Measurements from ENCODE around the gene RAD51B. TPM values are rescaled to one million over a fixed set of nuclear protein-coding genes. Genes with fewer than 3 reads are reported as not detected.

The RAD51B gene
- total RNA-seq, 1 experiment from 2014 or later: 10.8 TPM

DNA sequence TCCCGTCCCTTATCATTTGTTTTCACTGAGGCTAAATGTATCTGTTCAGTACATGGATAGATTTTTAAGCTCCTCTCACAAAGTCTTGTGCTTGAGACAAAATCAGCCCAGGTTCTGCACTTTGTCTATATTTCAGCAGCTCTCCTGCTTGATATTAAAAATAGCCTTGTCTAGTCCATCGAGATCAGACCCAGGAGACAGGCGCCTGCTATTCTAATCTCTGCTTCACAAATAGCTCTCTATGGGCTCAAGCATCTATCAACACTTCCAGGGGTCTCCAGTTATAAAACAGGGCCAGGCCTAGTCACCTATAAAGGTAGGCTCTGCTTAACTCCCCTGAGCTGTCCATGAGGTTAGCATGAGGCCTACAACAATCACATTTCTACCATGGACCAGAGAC lies 910.8 kb downstream of the RAD51B start:
- DNase-seq (no peak), ATAC-seq (no peak)
- BruUV-seq (replicated peaks): no TSS peak
- ChIA-PET CTCF (no interaction called here), POLR2A (ENCODE audit: unreplicated experiment) (no interaction called here)
- Histone ChIP-seq H4K20me1 (ENCODE audit: low read length) (no peaks in the 10 kb centered on the region), H3K27ac (ENCODE audit: low read length) (no peak overlapping the region), H3F3A (ENCODE audit: low read length, unreplicated experiment) (no peaks in the 10 kb centered on the region), H3K9me2 (replicated peaks; ENCODE audit: low read length) (no peaks in the 10 kb centered on the region), H3K4me2 (ENCODE audit: low read length) (no peak overlapping the region), H3K36me3 (ENCODE audit: low read depth, low read length) (no peaks in the 10 kb centered on the region), H2AFZ (ENCODE audit: low read length) (no peak overlapping the region), H3K4me3 (ENCODE audit: low read length) (no peak overlapping the region), H3K9ac (ENCODE audit: low read length) (no peak overlapping the region), H3K4me1 (ENCODE audit: insufficient read depth, low read length) (no peaks in the 10 kb centered on the region), H3K9me3 (ENCODE audit: low read length) (no peaks in the 10 kb centered on the region), H3K79me2 (ENCODE audit: low read length) (no peaks in the 10 kb centered on the region), H3K27me3 (ENCODE audit: low read length) (no peaks in the 10 kb centered on the region)
- intact Hi-C loops (cut with micrococcal nuclease): no loop called here
- TF ChIP-seq EZH2phosphoT487 (IDR thresholded peaks at IDR 0.05; ENCODE audit: borderline replicate concordance, low read length) (no peak), EZH2 (IDR thresholded peaks at IDR 0.05; ENCODE audit: low read length, unreplicated experiment) (no peak)
- TF ChIP-seq, protein P1, sequence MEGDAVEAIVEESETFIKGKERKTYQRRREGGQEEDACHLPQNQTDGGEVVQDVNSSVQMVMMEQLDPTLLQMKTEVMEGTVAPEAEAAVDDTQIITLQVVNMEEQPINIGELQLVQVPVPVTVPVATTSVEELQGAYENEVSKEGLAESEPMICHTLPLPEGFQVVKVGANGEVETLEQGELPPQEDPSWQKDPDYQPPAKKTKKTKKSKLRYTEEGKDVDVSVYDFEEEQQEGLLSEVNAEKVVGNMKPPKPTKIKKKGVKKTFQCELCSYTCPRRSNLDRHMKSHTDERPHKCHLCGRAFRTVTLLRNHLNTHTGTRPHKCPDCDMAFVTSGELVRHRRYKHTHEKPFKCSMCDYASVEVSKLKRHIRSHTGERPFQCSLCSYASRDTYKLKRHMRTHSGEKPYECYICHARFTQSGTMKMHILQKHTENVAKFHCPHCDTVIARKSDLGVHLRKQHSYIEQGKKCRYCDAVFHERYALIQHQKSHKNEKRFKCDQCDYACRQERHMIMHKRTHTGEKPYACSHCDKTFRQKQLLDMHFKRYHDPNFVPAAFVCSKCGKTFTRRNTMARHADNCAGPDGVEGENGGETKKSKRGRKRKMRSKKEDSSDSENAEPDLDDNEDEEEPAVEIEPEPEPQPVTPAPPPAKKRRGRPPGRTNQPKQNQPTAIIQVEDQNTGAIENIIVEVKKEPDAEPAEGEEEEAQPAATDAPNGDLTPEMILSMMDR (conservative IDR thresholded peaks at IDR 0.05; ENCODE audit: low read depth, low read length): no peak

DNA sequence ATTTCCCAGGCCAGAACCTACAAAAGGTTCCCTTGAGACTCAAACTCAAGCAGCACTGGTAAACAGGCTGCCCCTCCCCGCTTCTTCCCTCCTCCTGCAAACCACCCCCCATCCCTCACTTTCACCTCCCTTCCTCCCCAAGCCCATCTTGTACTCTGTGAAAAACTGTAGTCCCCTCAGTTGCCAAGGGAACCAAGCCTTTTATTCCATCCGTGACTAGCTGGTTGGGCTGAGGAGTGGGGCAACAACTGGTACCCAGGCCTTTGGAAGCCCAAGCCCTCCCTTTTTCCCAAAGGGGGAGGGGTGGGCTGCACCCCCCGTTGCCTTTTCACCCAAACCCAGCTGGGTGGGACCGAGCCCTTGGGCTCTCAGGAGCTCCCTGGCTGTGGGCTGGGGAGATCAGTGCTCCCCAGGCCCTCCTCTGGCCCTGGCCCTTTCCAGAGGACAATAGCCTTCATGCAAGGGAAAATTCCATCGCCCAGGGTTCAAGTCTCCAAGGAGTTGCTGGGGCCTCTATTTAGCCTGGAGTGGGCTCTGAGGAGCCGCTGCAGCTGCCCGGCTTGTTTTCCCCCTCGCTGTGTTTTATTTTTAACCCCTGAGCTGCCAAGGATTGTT lies 911.3 kb downstream of the RAD51B start:
- H3K27me3 ChIP-seq (ENCODE audit: low read length): no peaks in the 10 kb centered on the region
- H3K9me3 ChIP-seq (ENCODE audit: low read length): no peaks in the 10 kb centered on the region
- H3K9ac ChIP-seq (ENCODE audit: low read length): no peak overlapping the region
- no peak overlapping the region for H3K27ac ChIP-seq (ENCODE audit: low read length)
- CTCF ChIA-PET: no interaction called here
- no peaks in the 10 kb centered on the region for H3K4me1 ChIP-seq (ENCODE audit: insufficient read depth, low read length)
- H3K9me2 ChIP-seq (replicated peaks; ENCODE audit: low read length): no peaks in the 10 kb centered on the region
- no peaks in the 10 kb centered on the region for H3K79me2 ChIP-seq (ENCODE audit: low read length)
- no peak overlapping the region for H2AFZ ChIP-seq (ENCODE audit: low read length)
- no peaks in the 10 kb centered on the region for H3F3A ChIP-seq (ENCODE audit: low read length, unreplicated experiment)
- H4K20me1 ChIP-seq (ENCODE audit: low read length): no peaks in the 10 kb centered on the region
- H3K4me2 ChIP-seq (ENCODE audit: low read length): no peak overlapping the region
- H3K4me3 ChIP-seq (ENCODE audit: low read length): no peak overlapping the region
- intact Hi-C loops (cut with micrococcal nuclease): no loop called here
- BruUV-seq (replicated peaks): no TSS peak
- TF ChIP-seq, protein P1 (conservative IDR thresholded peaks at IDR 0.05; ENCODE audit: low read depth, low read length): no peak
- TF ChIP-seq EZH2phosphoT487 (IDR thresholded peaks at IDR 0.05; ENCODE audit: borderline replicate concordance, low read length) (no peak), EZH2 (IDR thresholded peaks at IDR 0.05; ENCODE audit: low read length, unreplicated experiment) (no peak)
- ATAC-seq (no peak), DNase-seq (no peak)
- POLR2A ChIA-PET (ENCODE audit: unreplicated experiment): no interaction called here
- no peaks in the 10 kb centered on the region for H3K36me3 ChIP-seq (ENCODE audit: low read depth, low read length)

DNA sequence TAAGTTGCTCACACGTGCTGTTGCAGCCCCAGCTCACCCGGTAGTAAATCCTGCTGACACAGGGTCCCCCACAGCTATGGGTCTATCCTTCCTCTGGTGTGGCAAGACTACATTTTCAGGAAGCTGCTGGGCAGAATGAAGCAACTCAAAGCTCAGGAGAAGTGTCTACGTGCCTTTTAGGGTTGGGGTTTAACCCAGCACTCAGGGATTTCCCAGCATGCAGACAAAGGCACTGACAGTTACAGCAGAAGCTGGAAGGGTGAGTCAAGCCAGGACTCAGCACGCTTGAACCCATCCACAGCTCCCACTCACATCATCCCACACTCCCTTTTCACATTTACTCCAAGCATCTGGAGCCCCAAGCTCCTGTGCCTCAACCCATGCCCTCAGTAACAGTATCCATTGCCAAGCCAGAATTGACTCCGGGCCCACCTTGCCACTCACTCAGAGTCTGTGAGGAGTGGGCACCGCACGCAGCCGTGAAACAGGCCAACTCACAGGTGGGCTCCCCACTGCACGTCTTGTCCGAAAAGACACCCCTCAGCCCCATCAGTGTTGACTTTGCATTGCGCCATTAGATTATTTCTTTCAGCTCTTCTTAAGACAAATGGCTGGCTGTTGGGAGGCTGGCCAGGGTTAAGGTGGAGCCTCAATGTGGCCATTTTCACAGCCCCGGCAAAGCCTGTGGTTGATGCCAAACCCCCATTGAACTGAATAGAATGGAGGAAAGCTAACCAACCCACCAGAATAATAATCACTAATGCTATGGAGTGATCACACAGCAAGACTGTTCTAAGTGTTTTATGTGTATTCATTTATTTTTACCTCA lies 913.7 kb downstream of the RAD51B start:
- Histone ChIP-seq H3K9ac (ENCODE audit: low read length) (no peak overlapping the region), H3K27me3 (ENCODE audit: low read length) (no peaks in the 10 kb centered on the region), H3K27ac (ENCODE audit: low read length) (no peak overlapping the region), H3K4me1 (ENCODE audit: insufficient read depth, low read length) (no peaks in the 10 kb centered on the region), H3K9me3 (ENCODE audit: low read length) (no peaks in the 10 kb centered on the region), H3K4me3 (ENCODE audit: low read length) (no peak overlapping the region), H3K4me2 (ENCODE audit: low read length) (no peak overlapping the region), H3F3A (ENCODE audit: low read length, unreplicated experiment) (no peaks in the 10 kb centered on the region), H3K36me3 (ENCODE audit: low read depth, low read length) (no peaks in the 10 kb centered on the region), H4K20me1 (ENCODE audit: low read length) (no peaks in the 10 kb centered on the region), H3K79me2 (ENCODE audit: low read length) (no peaks in the 10 kb centered on the region), H3K9me2 (replicated peaks; ENCODE audit: low read length) (no peaks in the 10 kb centered on the region), H2AFZ (ENCODE audit: low read length) (no peak overlapping the region)
- DNase-seq (no peak), ATAC-seq (no peak)
- TF ChIP-seq, protein P1 (conservative IDR thresholded peaks at IDR 0.05; ENCODE audit: low read depth, low read length): no peak
- TF ChIP-seq EZH2phosphoT487 (IDR thresholded peaks at IDR 0.05; ENCODE audit: borderline replicate concordance, low read length) (no peak), EZH2 (IDR thresholded peaks at IDR 0.05; ENCODE audit: low read length, unreplicated experiment) (no peak)
- BruUV-seq (replicated peaks): no TSS peak
- ChIA-PET POLR2A (ENCODE audit: unreplicated experiment) (no interaction called here), CTCF (interaction anchor here (0.6 kb wide), 1 partner anchor 754 kb away, joined by 3 read pairs; no protein-coding TSS in a partner anchor)
- intact Hi-C loops (cut with micrococcal nuclease): no loop called here

Data from PC-3 (cell line).